Uterus (tissue), 4 donors: ENCODE results near the gene SNAP47. TPM values are rescaled to one million over a fixed set of nuclear protein-coding genes. Genes with fewer than 3 reads are reported as not detected.

Experiments
- DNase-seq, 2 donors: peaks; one replicate each; pipeline ENCODE4 v3.0.0-alpha.2; 2019 to 2020
- H3K27ac ChIP-seq, 2 donors: fragments of 200-600 bp; sonication (generic); 1 replicate in 1 of 2; 2 replicates in 1 of 2; pipeline ENCODE4 v1.5.1; 2016 to 2018
- H3K27me3 ChIP-seq, 2 donors: fragments of 200-600 bp; sonication (generic); one replicate each; pipeline ENCODE4 v1.5.1; 2018 to 2019; ENCODE audit warnings: control low read depth in 1 of 2
- H3K36me3 ChIP-seq, 2 donors: fragments of 200-600 bp; sonication (generic); one replicate each; pipeline ENCODE4 v1.5.1; 2019; ENCODE audit warnings: control low read depth in 1 of 2
- H3K4me1 ChIP-seq, 2 donors: fragments of 200-600 bp; sonication (generic); one replicate each; pipeline ENCODE4 v1.5.1; 2018 to 2019; ENCODE audit warnings: control low read depth in 1 of 2
- H3K4me3 ChIP-seq, 2 donors: fragments of 200-600 bp; sonication (generic); 1 replicate in 1 of 2; 2 replicates in 1 of 2; pipeline ENCODE4 v1.5.1; 2018 to 2019; ENCODE audit warnings: mild to moderate bottlenecking in 1 of 2
- H3K9me3 ChIP-seq, 2 donors: fragments of 200-600 bp; sonication (generic); one replicate each; pipeline ENCODE4 v1.5.1; 2019; ENCODE audit warnings: control low read depth in 1 of 2
- CTCF ChIP-seq, 4 experiments: fragments of 200-600 bp in 2 of 4; fragments of 450-650 bp in 2 of 4; sonication (generic) in 2 of 4; IDR thresholded peaks; one replicate each; pipeline ENCODE4 v1.5.1; 2016 to 2019; ENCODE audit warnings: antibody characterized with exemption in 4 of 4, mild to moderate bottlenecking in 2 of 4, moderate library complexity in 1 of 4
- POLR2A ChIP-seq, 2 donors: fragments of 450-650 bp; IDR thresholded peaks; one replicate each; pipeline ENCODE4 v1.6.1; 2016; ENCODE audit warnings: antibody characterized with exemption in 2 of 2, mild to moderate bottlenecking in 1 of 2, moderate library complexity in 1 of 2
- intact Hi-C: fragments of 100-400 bp; cut with DNase I; formaldehyde crosslinking; loops from one replicate; pipeline ENCODE4 v1.15.1; 2023; ENCODE audit warnings: low total_unique reads
- total RNA-seq, 4 donors: library from RNA; depleted of rRNA in 3 of 4; stranded (reverse); fragments of >200 nt in 3 of 4; gene quantifications; one replicate each; pipeline versions ENCODE4 v1.1.0 to v1.2.4, GENCODE V29; 2014 to 2023
- donor health status: DM: yes; HTN: yes; CAD: no.

The SNAP47 gene
- total RNA-seq, 4 donors from 2014 or later: 33.3 to 75.5 (median 55.2) TPM

DNA sequence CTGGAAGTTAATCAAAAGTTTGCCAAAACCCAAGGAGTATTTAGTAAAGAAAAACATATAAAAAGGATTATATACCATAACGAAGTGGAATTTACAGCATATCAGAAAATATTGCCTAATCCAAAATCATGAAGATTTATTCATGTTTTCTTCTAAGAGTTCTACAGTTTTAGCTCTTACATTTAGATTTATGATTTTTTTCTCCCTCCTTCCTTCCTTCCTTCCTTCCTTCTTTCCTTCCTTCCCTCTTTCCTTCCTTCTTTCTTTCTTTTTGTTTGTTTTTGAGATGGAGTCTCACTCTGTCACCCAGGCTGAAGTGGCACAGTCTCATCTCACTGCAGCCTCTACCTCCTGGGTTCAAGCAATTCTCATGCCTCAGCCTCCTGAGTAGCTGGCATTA lies 64.5 kb downstream of the SNAP47 start:
- H3K4me3 ChIP-seq: no peak overlapping the region
- no peaks in the 10 kb centered on the region for H3K27me3 ChIP-seq
- no peak for TF ChIP-seq POLR2A (IDR thresholded peaks at IDR 0.05)
- no peak for TF ChIP-seq CTCF (IDR thresholded peaks at IDR 0.05)
- H3K27ac ChIP-seq: no peak overlapping the region
- intact Hi-C loops: no loop called here
- H3K4me1 ChIP-seq: peaks cover 0 to 2% of the 10 kb centered on the region in 2 donors
- DNase-seq: no peak
- H3K9me3 ChIP-seq: no peaks in the 10 kb centered on the region
- H3K36me3 ChIP-seq: no peaks in the 10 kb centered on the region

DNA sequence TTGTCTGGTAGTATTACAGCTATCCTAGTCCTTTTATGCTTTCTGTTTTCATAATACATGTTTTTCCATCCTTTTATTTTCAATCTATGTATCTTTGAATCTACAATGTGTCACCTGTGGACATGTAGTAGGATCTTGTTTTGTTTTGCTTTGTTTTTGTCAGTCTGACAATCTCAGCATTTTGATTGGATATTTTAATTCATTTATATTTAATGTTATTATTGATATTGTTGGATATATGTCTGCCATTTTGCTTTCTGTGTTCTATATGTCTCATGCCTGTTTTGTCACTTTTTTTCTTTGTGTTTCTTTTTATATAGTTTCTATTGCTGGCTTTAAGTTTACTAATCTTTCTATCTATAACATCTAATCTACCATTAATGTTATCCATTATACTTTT lies 68.7 kb downstream of the SNAP47 start:
- Histone ChIP-seq H3K9me3 (no peaks in the 10 kb centered on the region), H3K27me3 (no peaks in the 10 kb centered on the region), H3K4me1 (no peaks in the 10 kb centered on the region), H3K4me3 (no peak overlapping the region), H3K27ac (no peak overlapping the region), H3K36me3 (no peaks in the 10 kb centered on the region)
- no peak for DNase-seq
- intact Hi-C loops: no loop called here
- no peak for TF ChIP-seq POLR2A (IDR thresholded peaks at IDR 0.05)
- no peak for TF ChIP-seq CTCF (IDR thresholded peaks at IDR 0.05)

GRCh38 chr1:227805606-227806197 lies 70.5 kb downstream of the SNAP47 start:
- no peak overlapping the region for H3K4me3 ChIP-seq
- H3K27me3 ChIP-seq: no peaks in the 10 kb centered on the region
- no peaks in the 10 kb centered on the region for H3K9me3 ChIP-seq
- peak in 1 of 2 donors; percentile 79 for DNase-seq
- H3K4me1 ChIP-seq: no peaks in the 10 kb centered on the region
- peak overlapping the region in 1 of 2 donors; percentile 54 for H3K27ac ChIP-seq
- TF ChIP-seq CTCF (IDR thresholded peaks at IDR 0.05) (no peak), POLR2A (IDR thresholded peaks at IDR 0.05) (no peak)
- no peaks in the 10 kb centered on the region for H3K36me3 ChIP-seq
- intact Hi-C loops: no loop called here

- no peak for DNase-seq
- TF ChIP-seq CTCF (IDR thresholded peaks at IDR 0.05): no peak
- TF ChIP-seq POLR2A (IDR thresholded peaks at IDR 0.05): no peak
- Histone ChIP-seq H3K27me3 (no peaks in the 10 kb centered on the region), H3K4me3 (no peak overlapping the region), H3K27ac (no peak overlapping the region), H3K9me3 (no peaks in the 10 kb centered on the region), H3K36me3 (no peaks in the 10 kb centered on the region), H3K4me1 (no peaks in the 10 kb centered on the region)
- intact Hi-C loops: no loop called here
These were observed 73.3 kb downstream of the SNAP47 start for GRCh38 chr1:227808566-227808965.

DNA sequence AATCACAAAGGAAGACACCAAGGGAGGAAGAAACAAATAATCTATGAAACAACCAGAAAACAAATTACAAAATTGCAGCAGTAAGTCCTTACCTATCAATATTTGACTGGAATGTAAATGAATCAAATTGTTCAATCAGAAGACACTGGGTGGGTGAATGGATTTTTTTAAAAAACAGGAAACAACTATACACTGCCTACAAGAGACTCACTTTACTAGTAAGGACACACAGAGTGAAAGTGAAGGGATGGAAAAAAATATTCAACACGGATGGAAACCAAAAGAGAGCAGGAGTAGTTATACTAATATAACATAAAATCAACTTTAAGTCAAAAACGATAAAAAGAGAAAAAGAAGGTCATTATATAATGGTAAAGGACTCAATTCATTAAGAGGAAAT lies 73.8 kb downstream of the SNAP47 start:
- intact Hi-C loops: no loop called here
- H3K9me3 ChIP-seq: peaks cover 0 to 4% of the 10 kb centered on the region in 2 donors
- H3K36me3 ChIP-seq: no peaks in the 10 kb centered on the region
- H3K4me3 ChIP-seq: no peak overlapping the region
- TF ChIP-seq CTCF (IDR thresholded peaks at IDR 0.05) (no peak), POLR2A (IDR thresholded peaks at IDR 0.05) (no peak)
- no peaks in the 10 kb centered on the region for H3K4me1 ChIP-seq
- H3K27me3 ChIP-seq: no peaks in the 10 kb centered on the region
- H3K27ac ChIP-seq: no peak overlapping the region
- no peak for DNase-seq
